HL-60/S4 (cell line): ENCODE measurements around the gene TIMM13.

Experiments used
- in situ Hi-C: fragments of 300-500 bp; cut with MboI; formaldehyde crosslinking; loops from 2 replicates; pipeline ENCODE4 v1.14.3; 2022; ENCODE audit warnings: low sequenced_read_pairs

Gene TIMM13

GRCh38 chr19:2455851-2456570 is 28.6 kb upstream of the TIMM13 start:
- in situ Hi-C loops, result no loop called here

DNA sequence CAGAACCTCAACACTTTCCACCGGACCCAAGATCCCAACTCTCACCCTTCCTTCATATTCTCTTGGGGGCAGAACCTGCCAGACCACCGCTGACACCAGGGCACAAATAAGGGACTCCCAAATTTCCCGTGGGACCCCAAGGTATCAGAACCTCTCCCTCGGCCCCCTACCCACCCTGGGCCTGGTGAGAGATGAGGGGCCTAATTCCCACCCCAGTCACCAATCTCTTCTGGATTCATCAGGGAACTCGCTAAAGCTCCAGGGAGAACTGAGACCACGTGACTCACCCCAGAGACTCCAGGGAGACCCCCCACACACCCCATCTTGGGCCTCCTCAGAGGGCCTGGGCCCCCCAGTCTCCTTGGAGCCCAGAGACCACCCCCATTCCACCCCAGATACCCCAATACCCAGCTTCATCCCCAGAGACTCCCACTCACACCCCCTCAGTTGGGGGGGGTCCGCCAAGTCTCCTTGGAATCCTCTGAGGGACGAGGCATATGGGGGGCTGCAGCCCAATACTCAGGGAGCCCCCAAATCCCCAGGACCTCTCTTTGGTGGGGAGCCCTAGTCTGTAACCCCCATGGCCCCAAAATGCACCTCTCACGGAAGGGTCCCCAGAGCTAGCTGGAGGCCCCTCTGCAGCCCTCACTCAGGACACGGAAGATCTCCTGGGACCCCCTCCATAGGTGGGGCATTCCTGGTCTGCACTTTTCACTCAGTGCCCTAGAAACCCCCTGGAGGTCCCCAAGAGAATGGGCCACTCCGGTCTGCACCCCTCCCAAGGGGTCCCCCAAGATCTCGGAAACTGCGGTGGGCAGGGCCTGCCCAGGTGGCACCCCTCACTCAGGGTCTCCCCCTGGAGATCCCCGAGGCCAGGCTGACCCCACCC is 27.8 kb upstream of the TIMM13 start:
- in situ Hi-C loops, result no loop called here

GRCh38 chr19:2454199-2454961 is 27.0 kb upstream of the TIMM13 start:
- in situ Hi-C loops, result no loop called here

GRCh38 chr19:2453431-2454025 is 26.1 kb upstream of the TIMM13 start:
- in situ Hi-C loops, result no loop called here

GRCh38 chr19:2451741-2452140 is 24.4 kb upstream of the TIMM13 start:
- in situ Hi-C loops, result no loop called here

DNA sequence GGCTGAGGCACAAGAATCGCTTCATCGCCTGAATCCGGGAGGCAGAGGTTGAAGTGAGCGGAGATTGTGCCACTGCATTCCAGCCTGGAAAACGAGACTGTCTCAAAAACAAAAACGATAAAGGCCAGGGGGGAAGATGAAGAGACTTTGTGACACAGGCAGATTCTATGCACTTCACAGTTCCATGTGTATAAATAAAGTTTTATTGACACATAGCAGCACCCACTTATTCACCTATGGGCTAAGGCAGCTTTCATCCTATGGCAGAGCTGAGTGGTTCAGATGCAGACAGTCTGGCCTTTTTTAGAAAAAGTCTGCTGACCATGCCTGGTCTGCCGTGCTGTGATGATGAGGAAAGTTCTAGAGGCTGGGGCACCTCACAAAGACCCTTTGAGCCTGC is 23.8 kb upstream of the TIMM13 start:
- in situ Hi-C loops, result no loop called here

DNA sequence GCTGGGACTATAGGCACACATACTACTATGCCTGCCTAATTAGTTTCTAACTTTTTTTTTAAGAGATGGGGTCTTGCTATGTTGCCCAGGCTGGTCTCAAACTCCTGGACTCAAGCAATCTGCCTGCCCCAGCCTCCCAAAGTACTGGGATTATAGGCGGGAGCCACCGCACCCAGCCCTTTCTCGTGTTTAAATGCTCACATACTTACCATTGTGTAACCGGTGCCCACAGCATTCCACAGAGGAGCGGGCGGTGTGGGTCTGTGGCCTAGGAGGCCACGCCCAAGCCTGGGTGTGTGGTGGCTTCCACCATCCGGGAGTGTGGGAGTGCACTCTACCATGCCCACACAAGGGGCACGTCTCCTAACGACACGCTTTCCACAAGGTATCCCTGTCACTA is 21.6 kb upstream of the TIMM13 start:
- in situ Hi-C loops, result no loop called here

GRCh38 chr19:2446381-2446780 is 19.0 kb upstream of the TIMM13 start:
- in situ Hi-C loops, result no loop called here

DNA sequence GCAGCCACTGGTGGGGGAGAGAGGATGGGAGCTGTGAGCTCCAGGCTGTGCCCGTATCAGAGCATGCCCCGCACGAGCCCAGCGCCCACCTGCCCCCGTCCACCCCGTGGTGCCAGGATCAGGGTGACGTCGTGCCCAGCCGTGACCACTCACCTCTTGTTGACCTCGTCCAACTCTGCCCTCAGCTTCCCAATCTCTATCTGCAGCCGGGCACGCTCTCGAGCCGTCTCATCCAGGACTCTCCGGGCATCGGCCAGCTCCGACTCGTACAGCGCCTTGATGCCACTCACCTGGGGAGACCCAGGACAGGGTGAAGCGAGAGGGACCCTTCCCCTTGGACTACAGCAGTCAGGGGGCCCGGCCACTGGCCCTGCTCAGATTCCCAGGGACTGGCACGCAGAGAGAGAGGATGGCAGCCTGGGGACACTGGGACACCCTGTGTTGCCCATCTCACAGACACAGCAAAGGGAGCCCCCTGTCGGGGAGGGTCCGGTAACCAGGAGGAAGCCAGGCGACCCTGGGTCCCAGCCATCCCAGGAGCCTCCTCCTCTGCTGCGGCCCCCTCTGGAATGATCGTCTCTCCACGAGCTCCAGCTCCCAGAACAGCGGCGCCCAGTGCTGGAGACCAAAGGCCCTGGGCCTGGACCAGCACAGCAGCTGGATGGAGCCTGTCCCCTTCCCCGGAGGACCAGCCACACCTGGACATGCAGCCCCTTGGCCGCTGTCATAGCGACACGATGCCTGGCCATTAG is 17.0 kb upstream of the TIMM13 start:
- in situ Hi-C loops, result no loop called here

DNA sequence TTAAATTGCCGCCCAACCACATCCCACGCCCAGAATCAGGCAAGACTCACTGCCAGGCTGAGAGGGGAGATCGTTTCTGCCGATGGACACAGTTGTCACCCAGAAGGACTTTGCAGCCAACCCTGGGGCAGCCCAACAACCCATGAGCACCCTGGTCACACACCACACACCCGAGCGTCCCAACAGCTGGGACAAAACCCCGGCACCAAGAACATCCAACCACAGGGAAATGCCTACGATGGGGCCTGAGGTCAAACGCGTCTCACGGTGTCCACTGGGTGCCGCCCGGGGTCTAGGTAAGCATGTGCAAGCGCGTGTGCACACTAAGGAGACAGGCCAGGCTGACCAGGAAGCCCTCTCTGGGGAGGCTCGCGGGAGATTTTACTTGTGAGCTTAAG is 16.4 kb upstream of the TIMM13 start:
- in situ Hi-C loops, result no loop called here

DNA sequence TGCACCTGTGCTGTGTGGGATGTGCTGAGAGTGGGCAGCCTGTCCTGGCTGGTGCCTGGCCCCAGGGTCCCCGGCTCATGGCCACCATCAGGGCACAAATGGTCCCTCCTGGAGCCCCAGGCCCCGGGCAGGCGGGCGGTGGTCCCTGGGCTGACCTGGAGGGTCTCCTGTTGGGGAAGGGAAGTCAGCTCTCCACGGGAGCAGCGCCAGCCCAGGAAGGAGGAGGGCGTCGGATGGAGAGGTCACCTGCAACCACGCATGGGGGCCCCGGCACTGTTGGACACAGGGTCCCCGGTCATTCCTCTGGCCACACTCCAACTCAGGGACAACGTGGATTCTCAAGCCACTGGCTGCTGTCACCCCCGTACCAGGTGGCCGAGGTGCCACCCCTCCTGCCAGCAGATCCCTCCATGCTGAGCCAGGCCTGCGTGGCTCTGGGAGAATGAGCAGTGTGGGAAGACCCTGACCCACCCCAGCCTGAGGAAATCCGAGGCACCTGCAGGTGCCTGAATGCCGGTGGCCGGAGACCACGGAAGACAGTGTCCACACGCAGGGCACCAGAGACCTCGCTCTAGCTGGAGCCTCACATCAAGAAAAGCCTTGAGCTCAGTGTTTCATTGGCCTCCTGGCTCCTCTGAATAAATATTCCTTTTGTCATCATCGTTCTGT is 15.9 kb upstream of the TIMM13 start:
- in situ Hi-C loops, result no loop called here

DNA sequence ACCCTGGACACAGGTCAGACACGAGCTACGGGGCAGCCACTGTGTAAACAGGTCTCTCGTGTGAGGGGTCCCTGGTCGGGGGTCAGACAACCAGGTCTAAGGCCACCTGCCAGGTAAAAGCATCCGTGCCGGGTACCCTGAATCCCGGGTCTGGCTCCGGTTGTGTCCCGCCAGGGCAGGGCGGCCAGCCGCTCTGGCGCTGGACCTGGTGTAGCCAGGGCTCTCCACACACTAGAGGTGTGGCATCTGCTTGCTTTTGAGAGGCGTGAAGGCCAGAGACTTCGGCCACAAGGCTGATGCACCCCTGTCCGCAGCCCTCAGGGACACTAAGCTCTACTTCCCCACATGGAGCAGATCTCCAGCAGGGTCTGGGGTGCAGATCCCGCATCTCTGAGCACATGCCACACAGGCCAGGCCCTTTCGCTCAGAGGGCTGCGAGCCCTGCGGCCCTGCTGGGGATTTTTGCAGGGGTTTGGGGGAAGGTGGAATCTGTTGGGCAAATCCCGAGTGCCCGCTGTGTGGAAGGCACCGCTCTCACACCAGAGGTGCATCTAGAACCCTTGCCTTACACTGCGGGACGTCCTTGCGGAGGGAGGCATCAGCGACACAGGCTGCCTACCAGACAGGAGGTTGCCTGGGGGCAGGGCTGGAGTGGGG is 13.8 kb upstream of the TIMM13 start:
- in situ Hi-C loops, result no loop called here

GRCh38 chr19:2440515-2440914 is 13.1 kb upstream of the TIMM13 start:
- in situ Hi-C loops, result no loop called here

DNA sequence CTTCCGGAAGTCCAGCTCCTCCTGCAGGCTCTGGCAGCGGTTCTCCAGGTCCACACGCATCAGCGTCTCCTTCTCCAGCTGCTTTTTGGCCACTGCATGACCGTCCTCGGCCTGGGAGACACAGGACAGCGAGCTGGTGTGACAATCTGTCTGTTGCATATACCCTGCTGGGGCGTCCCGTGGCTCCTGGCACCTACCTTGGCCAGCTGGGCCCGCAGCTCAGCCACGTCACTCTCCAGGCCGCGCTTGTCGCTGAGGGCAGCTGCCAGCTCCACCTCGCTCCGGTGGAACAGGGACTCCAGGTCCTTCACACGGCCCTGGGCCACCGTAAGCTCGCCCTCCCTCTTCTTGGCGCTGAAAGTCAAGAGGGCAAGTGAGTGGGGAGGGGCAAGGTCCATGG is 10.8 kb upstream of the TIMM13 start:
- in situ Hi-C loops, result no loop called here

DNA sequence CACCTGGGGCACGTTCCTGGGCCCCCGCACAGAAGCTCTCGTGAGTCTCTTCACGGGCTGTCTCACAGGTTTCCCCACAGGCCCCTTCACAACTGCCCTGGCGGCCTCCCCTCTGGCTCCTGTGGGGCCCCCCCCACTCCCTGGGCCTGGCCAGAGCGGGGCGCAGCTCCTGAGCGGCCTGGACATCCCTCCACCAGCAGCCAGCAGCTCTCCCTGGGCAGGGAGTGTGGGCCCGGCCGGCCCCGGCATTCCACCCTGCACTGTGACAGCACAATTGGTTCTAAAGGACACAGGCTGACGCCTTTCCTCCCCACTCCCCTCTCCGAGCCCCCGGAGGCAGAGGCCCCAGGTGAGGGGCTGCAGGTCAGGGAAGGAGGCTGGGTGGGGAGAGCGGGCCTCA is 9.5 kb upstream of the TIMM13 start:
- in situ Hi-C loops, result no loop called here

DNA sequence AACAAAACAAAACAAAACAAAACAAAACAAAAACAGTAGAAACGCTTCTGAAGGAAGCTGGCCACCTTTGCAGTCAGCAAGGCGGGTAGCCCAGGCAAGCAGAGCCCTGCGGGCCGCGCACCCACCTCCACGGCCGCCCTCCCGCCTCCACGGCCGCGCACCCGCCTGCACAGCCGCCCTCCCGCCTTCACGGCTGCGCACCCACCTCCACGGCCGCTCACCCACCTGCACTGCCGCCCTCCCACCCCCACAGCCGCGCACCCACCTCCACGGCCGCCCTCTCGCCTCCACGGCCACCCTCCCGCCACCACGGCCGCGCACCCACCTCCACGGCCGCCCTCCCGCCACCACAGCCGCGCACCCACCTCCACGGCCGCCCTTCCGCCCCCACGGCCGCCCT is 9.0 kb upstream of the TIMM13 start:
- in situ Hi-C loops, result no loop called here

- in situ Hi-C loops, result no loop called here
Measured at GRCh38 chr19:2434721-2435265, 7.4 kb upstream of the TIMM13 start.

DNA sequence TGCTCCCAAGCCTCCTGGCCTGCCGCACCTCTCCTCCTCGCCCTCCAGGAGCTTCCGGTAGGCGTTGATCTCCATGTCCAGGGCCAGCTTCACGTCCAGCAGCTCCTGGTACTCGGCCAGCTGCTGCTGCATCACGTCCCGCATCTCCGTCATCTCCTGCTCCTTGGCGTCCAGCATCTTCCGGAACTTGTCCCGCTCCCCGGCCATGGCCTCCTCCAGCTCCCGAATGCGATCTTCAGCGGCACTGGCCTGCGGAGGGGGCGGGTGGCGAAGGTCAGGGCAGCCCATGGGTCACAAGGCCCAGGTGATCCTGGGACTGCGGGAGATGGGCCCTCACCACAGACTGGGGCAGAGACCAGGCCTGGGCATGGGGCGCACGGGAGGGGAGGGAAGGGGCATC is 6.9 kb upstream of the TIMM13 start:
- in situ Hi-C loops, result no loop called here

- in situ Hi-C loops, result no loop called here
Measured at GRCh38 chr19:2433854-2434253, 6.5 kb upstream of the TIMM13 start.
